ENCODE data around the gene NUMA1. TPM values are rescaled to one million over a fixed set of nuclear protein-coding genes. Genes with fewer than 3 reads are reported as not detected.

NUMA1 gene
- total RNA-seq, 2 experiments from 2014 or later, result 217 to 227 TPM

Small RNAs within 50 kb of the gene (microRNA-seq; reads per million reads assigned to microRNA genes)
- 0.84 reads per million for gene MIR3165 (ENCODE audit: borderline microRNAs expressed, borderline replicate concordance)

Other genes with a start within 250 kb of the NUMA1 start
- gene DEFB108B, start 247.3 kb downstream of the NUMA1 start, total RNA-seq, result not detected
- not detected for gene DEFB131B, start 202.1 kb downstream of the NUMA1 start, total RNA-seq
- 10 to 100 TPM; 15.5 to 18.7 TPM for gene XNDC1N, start 151.9 kb downstream of the NUMA1 start, total RNA-seq
- gene RNF121, start 151.5 kb downstream of the NUMA1 start, total RNA-seq, result 10 to 100 TPM; 23.8 to 26.4 TPM
- 10 to 100 TPM; 15.3 to 16.5 TPM for gene IL18BP, start 81.6 kb downstream of the NUMA1 start, total RNA-seq
- gene LRRC51, start 308 bp upstream of the NUMA1 start, total RNA-seq, result 1 to 10 TPM; 9.3 to 9.5 TPM
- 10 to 100 TPM; 68.1 to 70.4 TPM for gene LAMTOR1, start 22.8 kb upstream of the NUMA1 start, total RNA-seq
- not detected for gene TOMT, start 25.4 kb upstream of the NUMA1 start, total RNA-seq
- gene ANAPC15, start 32.2 kb upstream of the NUMA1 start, total RNA-seq, result 10 to 100 TPM; 74.5 to 79.6 TPM
- gene FOLR3, start 55.2 kb upstream of the NUMA1 start, total RNA-seq, result not detected
- gene FOLR1, start 111.6 kb upstream of the NUMA1 start, total RNA-seq, result not detected
- not detected for gene FOLR2, start 136.3 kb upstream of the NUMA1 start, total RNA-seq
- gene INPPL1, start 144.2 kb upstream of the NUMA1 start, total RNA-seq, result 100 to 1,000 TPM; 112 to 122 TPM
- not detected for gene PHOX2A, start 163.6 kb upstream of the NUMA1 start, total RNA-seq